Neutrophil (primary cell): Measurements from ENCODE around the gene MYBPC1.

Source experiments
- H3K27ac ChIP-seq: fragments of 200-600 bp; sonication (generic); 2 replicates; pipeline ENCODE4 v1.5.1; 2016; ENCODE audit warnings: mild to moderate bottlenecking, moderate library complexity
- H3K27me3 ChIP-seq: fragments of 200-600 bp; sonication (generic); 2 replicates; pipeline ENCODE4 v1.6.0; 2016; ENCODE audit warnings: mild to moderate bottlenecking
- H3K36me3 ChIP-seq: fragments of 200-600 bp; sonication (generic); 2 replicates; pipeline ENCODE4 v1.5.1; 2017
- H3K4me1 ChIP-seq, 2 experiments: fragments of 200-600 bp in 1 of 2; sonication (generic) in 1 of 2; 1 replicate in 1 of 2; 2 replicates in 1 of 2; pipeline versions ENCODE4 v1.5.1 to v1.6.1; 2013 to 2016; ENCODE audit warnings: low read depth in 1 of 2, low read length in 1 of 2, mild to moderate bottlenecking in 1 of 2, moderate library complexity in 1 of 2; ENCODE audit not compliant: control insufficient read depth in 1 of 2, insufficient read depth in 1 of 2
- H3K4me3 ChIP-seq, 2 experiments: fragments of 200-600 bp in 1 of 2; sonication (generic) in 1 of 2; 1 replicate in 1 of 2; 2 replicates in 1 of 2; pipeline ENCODE4 v1.5.1; 2013 to 2016; ENCODE audit warnings: low read depth in 1 of 2, low read length in 1 of 2, mild to moderate bottlenecking in 1 of 2, moderate library complexity in 1 of 2
- H3K9me3 ChIP-seq: fragments of 200-600 bp; sonication (generic); 2 replicates; pipeline ENCODE4 v1.5.1; 2016
- CTCF ChIP-seq: fragments of 200-600 bp; sonication (generic); IDR thresholded peaks from 2 replicates; pipeline ENCODE4 v1.5.1; 2016; ENCODE audit warnings: antibody characterized with exemption

Gene MYBPC1

GRCh38 chr12:101628676-101629075, 33.9 kb downstream of the MYBPC1 start:
- no peaks in the 10 kb centered on the region for H3K4me1 ChIP-seq
- no peak overlapping the region for H3K27ac ChIP-seq
- H3K9me3 ChIP-seq: no peaks in the 10 kb centered on the region
- no peak for TF ChIP-seq CTCF
- H3K4me3 ChIP-seq: no peak overlapping the region
- H3K36me3 ChIP-seq: no peaks in the 10 kb centered on the region
- H3K27me3 ChIP-seq: peaks cover 7% of the 10 kb centered on the region

- Histone ChIP-seq H3K4me1 (no peaks in the 10 kb centered on the region), H3K4me3 (no peak overlapping the region), H3K36me3 (no peaks in the 10 kb centered on the region), H3K27ac (no peak overlapping the region), H3K9me3 (no peaks in the 10 kb centered on the region), H3K27me3 (no peaks in the 10 kb centered on the region)
- no peak for TF ChIP-seq CTCF
Measured at GRCh38 chr12:101634724-101635123, 40.0 kb downstream of the MYBPC1 start.

GRCh38 chr12:101637936-101638335, 43.2 kb downstream of the MYBPC1 start:
- no peak overlapping the region for H3K4me3 ChIP-seq
- peaks cover 0 to 7% of the 10 kb centered on the region in 2 experiments for H3K4me1 ChIP-seq
- H3K36me3 ChIP-seq: no peaks in the 10 kb centered on the region
- H3K27me3 ChIP-seq: peaks cover 19% of the 10 kb centered on the region
- TF ChIP-seq CTCF: no peak
- H3K9me3 ChIP-seq: no peaks in the 10 kb centered on the region
- H3K27ac ChIP-seq: no peak overlapping the region

- no peaks in the 10 kb centered on the region for H3K9me3 ChIP-seq
- H3K27me3 ChIP-seq: peaks cover 37% of the 10 kb centered on the region
- no peak overlapping the region for H3K27ac ChIP-seq
- peaks cover 0 to 7% of the 10 kb centered on the region in 2 experiments for H3K4me1 ChIP-seq
- H3K4me3 ChIP-seq: peak overlapping the region in 1 of 2 experiments; percentile 1
- no peaks in the 10 kb centered on the region for H3K36me3 ChIP-seq
- TF ChIP-seq CTCF: no peak
Measured at GRCh38 chr12:101642115-101643067, 47.6 kb downstream of the MYBPC1 start.

GRCh38 chr12:101647711-101648110, 52.9 kb downstream of the MYBPC1 start:
- no peaks in the 10 kb centered on the region for H3K9me3 ChIP-seq

More at GRCh38 chr12:101647711-101648110, 52.9 kb downstream of the MYBPC1 start:
- Histone ChIP-seq H3K4me1 (no peaks in the 10 kb centered on the region), H3K4me3 (no peak overlapping the region), H3K27ac (no peak overlapping the region), H3K36me3 (no peaks in the 10 kb centered on the region), H3K27me3 (peaks cover 21% of the 10 kb centered on the region)
- no peak for TF ChIP-seq CTCF
